NCI-H1048 (cell line): ENCODE measurements around the gene AHCYL2.
"Not testable (repeated sequence)": the region's sequence is repeated elsewhere in the genome, so short reads cannot be mapped to it uniquely, and the experiment has no call there.

Experiments used
- DNase-seq: peaks from one replicate; lab custom pipeline; 2025; lab: John Stamatoyannopoulos, UW

AHCYL2 gene

DNA sequence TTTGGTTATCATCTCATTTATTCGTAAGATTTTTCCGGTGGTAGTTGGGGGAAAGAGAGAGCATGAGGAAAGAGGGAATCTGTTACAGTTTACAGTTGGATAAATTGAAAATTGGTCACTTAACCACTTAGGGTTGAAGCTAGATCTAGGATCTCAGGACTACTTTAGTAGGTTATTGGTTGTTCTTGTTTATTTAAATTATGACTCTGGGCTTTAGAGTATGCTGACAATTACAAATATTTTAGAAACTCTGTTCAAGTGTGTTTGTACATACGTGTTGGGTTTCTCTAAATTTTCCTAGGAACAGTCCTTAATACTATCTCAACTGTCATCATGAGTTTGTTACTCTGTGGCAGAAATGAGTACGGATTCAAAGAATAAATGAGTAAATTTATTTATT lies 160.8 kb downstream of the AHCYL2 start:
- DNase-seq, result no peak

DNA sequence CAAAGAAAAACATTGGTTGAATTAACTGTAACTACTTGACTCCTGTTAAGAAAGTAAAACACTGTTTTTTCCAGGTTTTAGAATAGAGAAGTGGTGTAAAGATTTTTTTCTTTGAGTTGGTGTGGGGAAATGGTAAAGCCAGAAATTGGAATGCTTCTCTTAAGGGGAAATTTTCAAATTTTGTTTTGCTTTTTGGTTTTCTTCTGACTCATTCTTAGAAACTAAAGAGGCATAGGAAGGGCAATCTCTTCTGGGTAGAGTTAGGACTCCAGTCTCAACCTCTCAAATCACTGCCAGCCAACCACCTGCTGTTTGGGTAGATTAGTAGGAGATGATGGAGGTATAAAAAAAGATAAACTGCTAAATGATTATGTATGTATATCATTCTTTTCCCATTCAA lies 161.7 kb downstream of the AHCYL2 start:
- no peak for DNase-seq

DNA sequence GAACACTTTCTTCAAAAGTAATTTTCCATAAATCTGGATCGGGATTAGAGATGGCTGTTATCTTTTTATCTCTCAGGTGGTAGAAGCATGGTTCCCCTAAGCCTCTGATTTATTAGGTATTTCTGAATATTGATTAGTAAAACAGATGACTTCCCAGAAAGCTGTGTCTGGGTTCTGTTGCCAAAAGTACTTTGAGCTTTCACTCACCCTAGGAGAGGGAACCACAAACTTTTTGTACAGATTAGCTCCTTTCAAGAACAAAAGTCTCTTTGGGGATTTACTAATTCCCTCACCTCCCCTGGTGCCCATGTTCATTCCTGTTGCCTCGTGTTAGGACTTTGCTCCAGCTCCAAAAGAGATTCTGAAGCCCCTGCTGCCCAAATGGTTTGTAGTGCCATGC lies 162.7 kb downstream of the AHCYL2 start:
- DNase-seq, result no peak

DNA sequence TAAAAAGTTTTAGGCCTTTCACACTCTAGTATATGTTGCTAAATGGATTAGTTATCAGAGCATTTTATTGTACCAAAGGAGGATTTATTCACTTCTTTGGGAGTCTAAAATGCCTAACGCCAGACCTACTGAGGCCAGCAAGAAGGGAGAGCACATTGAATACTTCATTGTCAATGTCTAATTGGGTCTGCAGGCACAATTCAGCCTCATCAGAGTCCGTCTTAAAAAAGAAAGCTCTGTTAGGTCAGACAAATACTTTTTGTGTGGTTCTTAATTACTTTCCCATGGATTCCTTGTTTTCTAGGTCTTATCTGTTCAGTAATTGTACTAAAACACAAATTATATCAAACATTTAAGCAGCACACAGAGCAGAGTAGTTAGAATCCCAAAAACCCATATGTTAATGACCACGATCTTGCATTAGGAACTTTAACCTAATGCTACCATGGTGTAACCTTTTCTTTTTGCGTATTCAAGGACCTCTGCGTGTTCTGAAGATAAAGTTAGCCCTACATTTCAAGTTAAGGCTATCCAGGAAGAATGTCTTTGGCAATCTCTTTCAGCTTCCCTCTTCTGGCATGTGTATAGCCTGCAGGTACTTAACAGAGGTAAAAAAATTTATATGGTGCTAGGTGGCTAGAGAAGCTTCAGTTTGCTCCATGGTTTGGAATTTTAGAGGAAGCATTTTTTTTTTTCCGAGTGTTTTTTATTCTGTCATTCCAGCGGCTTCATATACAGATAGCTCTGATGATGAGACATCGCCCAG lies 163.7 kb downstream of the AHCYL2 start:
- no peak for DNase-seq

DNA sequence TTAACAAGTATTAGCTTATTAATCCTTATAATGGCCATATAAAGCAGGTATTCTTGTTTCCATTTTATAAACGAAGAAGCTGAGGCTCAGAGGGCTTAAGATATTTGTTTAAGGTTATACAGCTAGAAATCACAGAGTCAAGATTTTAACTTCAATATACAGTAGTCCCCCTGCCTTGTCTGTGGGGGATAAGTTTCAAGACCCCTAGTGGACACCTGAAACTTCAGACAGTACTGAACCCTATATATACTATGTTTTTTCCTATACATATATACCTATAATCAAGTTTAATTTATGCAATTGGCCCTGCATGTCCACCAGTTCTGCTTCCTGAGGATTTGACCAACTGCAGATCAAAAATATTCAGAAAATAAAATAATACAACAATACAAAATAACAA lies 165.0 kb downstream of the AHCYL2 start:
- no peak for DNase-seq

DNA sequence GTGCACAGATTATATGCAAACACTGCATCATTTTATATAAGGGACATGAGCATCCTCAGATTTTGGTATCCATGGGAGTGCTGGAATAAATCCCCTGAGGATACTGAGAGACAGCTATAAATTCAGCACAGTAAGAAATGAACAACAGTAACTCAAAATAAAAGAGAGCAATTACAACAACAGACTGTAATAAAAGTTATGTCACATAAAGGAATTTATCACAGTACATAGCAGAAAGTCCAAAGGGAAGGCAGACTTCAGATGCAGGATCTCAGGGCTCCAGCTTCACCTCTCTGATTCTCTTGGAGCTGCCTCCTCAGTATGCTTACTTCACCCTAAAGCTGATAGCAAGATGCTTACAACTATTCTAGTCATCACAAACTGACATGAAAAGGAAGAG lies 165.5 kb downstream of the AHCYL2 start:
- DNase-seq, result no peak

DNA sequence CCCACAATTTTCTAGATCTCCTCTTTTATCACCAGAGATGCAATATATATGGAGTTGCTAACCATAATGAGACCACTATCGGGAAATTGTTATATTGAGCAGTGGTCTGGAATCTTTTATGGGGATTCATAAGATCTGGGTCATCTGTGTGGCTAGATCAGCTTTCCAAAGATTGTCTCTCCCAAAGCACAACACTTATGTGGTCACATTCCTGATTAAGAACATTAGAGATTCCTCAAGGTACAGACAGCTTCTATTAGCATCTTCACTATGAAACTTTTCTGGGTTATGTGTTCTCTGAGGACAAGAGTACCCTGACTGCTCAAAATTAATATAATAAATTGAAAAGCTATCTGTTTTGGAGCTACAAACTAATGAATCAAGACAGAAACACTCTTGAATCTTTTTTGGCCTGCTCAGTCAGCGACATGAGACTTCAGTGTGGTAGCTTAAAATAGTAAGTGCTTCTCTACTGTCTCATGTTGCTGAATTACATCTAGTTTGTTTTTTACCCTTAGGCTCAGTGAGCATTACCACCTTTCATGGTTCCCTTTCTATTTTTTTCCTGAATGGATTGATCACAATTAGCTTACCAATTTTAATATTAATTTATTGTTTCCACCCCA lies 166.8 kb downstream of the AHCYL2 start:
- no peak for DNase-seq

DNA sequence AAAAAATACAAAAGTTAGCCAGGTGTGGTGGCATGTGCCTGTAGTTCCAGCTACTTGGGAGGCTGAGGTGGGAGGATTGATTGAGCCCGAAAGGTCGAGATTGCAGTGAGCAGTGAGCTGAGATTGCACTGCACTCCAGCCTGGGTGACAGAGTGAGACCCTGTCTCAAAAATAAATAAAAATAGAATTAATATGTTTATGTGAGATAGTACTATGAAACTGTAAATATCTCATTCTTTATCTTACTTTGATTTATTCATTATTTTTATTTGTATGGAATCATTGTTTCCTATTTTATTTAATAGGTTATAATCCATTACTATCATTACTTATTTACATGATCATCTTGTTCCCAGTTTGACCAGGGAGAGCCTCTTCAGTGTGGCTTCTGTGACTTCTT lies 168.4 kb downstream of the AHCYL2 start:
- DNase-seq, result no peak

DNA sequence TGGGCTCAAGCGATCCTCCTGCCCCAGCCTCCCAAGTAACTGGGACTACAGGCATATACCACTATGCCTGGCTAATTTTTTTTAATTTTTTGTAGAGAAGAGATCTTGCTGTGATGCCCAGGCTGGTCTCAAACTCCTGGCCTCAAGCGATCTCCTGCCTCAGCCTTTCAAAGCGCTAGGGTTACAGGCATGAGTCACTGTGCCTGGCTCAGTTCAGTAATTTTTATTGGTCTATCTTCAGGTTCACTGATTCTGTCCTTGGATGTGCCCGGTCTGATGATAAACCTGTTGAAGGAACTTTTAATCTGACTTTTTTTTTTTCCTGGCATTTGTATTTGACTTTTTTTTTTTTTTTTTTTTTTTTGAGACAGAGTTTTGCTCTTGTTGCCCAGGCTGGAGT lies 169.3 kb downstream of the AHCYL2 start:
- no peak for DNase-seq

DNA sequence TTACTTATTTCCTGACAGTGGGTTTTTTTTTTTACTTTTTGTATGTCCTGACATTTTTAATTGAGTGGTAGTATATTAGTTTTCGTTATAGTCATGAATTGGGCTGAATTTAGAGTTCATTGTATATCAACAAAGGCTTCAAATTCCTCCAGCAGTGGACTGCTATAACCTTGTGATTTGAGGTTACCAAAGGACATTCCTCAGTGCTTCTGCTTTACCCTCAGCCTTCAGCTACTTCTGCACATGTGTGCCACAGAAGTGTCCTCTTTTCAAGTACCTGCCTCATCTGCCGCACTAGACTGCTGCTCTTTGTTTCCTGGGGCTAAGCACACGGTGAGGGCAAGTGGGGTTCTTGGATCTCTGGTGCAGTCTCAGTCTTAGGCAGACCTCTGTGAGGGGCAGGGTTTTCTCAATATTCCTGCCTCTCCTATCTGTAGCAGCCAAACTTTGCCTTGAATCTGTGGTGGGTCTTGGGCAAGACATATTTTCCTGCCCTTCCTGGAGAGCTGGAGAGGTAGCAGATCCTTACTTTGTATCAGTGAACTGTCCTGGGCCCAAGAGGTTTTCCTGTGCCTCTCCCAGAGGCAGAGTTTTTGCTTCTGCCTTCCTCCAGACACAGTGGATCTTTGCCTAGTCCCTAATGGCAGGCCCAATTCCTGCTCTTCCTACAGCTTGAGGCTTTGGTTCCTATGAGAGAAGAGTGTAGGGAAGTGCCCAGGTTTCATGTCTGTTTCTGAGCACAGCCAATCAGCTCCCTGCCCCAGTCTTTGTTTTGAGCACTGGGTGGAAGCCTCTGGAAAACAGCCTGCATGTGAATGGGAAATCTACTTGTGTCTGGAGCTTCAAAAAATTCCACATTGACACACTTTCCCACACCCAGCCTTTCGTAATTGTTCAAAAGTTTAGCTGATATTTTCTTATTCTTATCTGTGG lies 170.4 kb downstream of the AHCYL2 start:
- no peak for DNase-seq

DNA sequence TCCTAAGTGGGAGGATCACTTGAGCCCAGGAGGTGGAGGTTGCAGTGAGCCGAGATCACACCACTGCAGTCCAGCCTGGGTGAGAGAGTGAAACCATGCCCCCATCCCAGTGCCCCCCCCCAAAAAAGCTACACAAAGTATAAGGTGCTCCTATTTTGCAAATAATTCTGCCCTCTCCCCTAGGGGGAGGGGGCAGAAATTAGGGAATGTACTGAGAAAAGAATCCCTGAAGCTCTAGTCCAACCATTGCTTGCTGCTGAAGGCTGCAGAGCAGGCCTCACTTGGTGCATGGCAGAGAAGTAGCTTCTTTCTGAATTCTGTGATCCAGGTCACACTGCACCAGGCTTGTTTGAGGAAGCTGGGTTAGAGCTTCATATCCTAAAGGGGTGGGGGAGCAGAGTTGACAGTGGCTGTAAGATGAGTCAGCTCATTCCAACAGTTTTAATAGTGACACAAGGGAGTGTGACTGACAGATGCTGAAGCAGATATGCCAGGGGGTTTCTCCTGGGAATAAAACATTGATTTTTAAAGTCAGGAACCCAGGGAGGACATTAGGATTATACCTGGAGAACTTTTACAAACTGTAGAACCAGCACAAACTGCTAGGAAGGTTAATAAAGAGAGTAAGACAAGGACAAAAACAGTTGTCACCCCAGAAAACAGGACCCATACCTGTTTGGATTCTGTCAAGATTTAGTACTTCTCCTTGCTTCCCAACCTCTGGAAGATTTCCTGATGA lies 176.6 kb downstream of the AHCYL2 start:
- DNase-seq, result no peak

DNA sequence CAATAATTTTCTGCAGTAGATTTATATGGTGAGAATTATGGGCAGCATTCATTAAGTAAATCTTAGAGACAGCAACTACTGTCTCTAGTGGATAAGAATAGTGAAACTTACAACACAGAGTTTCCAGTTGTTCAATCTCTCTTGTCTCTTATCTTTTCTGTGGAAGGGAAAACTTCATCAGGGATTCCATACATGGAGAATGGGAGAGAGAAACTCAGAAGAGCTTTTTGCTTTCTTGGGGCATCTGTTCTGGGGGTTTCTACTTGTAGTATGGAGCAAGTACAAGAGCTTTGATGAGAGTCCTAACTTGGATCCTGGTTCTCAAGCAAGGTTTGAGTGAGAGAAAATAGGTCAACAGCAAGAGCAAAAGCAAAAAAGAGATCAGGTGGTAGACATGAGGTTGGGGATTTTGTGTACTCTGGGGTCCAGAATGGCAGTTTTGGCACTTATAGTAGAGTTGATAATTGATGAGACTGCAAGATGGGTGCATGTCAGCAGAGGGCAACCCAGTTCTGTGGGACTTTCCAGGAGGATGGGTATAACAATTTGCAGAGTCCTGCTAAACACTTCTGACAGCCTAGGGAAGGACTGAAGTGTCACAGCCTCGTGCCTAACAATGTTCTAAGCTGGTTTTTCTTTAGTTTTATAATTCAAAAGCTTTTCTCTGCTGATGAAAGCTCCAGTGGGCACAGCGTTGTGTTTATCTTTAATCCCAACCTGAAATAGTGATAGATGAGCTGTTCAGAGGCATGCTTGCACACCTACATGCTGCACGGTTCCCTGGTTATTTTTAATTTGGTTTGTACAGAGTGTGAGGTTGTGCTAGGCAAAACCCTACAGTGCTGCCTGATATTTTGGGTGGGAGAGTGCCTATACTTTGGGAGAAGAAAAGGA lies 177.4 kb downstream of the AHCYL2 start:
- no peak for DNase-seq

DNA sequence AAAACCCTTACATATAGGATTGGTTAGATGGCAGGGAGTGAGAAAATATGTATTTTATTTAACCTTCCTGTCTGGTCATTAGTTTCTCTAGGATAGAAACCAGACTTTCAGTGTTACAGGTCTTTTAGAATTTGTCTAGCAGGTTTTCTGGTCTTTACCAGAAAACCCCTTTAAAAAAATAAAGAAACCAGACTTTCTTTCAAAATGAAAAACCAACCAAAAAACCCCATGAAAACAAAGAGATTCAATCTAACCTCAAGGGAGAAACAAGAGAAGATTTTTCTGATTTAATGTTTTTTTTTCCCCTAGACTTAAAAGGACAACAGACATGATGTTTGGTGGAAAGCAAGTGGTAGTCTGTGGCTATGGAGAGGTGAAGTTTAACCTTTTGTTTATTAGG lies 180.7 kb downstream of the AHCYL2 start:
- DNase-seq, result no peak

DNA sequence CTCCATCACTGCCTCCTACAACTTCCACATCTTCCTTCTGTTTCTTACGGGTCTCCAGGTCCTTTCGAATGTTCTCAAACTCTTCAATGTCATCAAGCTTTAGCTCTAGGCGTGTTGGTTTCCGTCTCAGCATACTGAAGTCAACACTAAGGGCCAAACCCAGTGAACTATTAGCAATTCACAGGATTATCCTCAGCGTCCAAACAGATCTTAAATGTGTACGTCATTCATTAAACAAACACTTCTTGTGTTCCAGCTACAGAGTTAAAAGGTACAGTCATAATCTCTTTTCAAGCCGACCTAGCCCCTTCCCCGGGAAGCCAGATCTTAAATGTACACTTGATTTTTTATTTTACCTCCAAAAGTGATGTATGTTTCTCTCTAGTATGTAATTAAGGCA lies 185.4 kb downstream of the AHCYL2 start:
- not testable (repeated sequence) for DNase-seq

DNA sequence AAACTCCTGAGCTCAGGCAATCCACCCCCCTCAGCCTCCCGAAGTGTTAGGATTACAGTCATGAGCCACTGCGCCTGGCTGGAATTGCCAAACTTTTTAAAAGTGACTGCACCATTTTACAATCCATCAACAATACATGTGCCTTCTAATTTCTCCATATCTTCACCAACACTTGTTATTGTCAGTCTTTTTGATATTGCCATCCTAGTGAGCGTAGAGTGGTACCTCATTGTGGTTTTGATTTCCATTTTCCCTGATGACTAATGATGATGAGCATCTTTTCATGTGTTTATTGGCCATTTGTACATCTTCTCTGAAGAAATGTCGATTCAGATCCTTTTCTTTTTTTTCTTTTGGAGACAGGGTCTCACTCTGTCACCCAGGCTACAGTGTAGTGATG lies 187.7 kb downstream of the AHCYL2 start:
- no peak for DNase-seq

DNA sequence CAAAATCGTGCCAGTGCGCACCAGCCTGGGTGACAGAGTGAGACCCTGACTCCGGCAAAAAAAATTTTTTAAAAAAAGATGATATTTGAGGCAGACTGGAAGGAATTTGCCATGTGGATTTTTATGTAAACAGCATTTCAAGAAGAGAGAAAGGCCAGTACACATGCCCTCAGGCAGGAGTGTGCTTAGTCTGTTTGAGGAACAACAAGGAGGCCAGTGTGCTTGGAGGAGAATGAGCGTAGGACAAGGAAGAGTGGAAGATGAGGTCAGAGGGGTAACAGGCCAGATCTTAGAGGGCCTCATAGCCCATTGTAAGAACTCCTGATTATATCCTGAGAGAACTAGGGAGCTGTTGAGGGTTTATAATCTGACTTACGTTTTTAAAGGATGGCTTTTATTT lies 192.2 kb downstream of the AHCYL2 start:
- DNase-seq, result no peak

DNA sequence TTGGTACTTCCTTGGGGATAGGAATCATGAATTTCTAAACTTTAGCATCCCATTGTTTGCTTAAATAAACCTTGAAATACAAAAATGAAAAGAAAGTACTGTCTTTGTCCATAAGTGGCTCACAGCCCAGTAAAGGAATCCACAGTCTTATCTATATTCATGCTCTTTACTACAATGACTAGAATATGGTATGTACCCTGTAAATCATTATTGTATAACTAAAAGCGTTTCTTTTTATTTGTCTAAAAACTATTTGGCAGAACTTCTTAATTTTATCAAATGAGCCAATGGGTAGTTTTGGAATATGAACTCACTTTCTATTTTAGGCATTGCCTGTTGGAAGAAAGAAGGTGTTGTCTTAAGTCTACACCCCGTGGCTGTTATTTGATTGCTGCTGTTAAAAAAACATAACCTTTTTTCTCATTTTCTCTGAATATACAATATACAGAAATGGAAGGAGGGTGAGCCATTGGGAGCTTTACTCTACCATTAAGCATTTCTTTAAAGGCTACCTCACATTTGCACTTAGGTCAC lies 197.0 kb downstream of the AHCYL2 start:
- DNase-seq, result no peak

DNA sequence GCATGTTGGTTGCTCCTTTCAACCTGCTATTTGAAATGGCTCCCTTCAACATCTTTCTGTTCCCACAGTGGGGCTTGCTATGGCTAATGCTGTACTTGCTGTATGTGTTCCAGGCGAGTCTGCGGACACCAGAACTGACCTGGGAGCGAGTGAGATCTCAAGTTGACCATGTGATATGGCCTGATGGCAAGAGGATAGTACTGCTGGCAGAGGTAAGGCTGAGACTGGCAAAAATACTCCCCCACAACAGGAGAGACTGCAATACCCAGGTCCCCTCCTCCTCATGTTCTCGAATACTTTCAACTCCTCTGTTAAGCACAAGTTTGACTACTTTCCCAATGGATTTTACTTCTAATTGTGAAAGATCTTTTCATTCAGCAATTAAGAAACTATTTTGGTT lies 197.9 kb downstream of the AHCYL2 start:
- DNase-seq, result no peak

DNA sequence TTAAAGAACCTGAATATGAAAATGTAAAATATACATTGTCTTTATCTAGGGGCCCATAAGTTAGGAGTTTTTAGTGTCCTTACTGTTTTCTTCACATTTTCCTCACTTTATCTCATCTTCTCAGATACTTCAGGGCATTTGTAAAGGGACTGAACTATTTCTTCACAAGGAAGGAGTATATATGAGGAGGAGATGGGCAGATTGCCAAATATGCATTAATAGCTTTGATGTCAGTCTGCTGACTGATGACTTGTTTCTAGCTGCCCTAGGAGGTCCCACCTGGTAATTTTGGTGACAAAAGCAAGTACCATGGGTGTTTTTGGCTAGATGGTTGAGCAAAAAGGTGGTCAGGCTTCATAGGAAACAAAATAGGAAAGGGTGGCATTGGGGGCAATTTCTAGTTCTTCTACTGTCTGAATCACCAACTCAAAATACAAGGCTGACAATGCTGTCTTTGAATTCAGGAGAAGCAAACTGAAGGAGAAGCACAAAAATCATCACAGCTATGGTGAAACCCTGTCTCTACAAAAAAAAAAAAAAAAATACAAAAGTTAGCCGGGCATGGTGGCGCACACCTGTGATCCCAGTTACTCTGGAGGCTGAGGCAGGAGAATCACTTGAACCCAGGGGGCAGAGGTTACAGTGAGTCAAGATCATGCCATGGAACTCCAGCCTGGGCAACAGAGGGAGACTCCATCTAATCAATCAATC lies 199.0 kb downstream of the AHCYL2 start:
- no peak for DNase-seq

DNA sequence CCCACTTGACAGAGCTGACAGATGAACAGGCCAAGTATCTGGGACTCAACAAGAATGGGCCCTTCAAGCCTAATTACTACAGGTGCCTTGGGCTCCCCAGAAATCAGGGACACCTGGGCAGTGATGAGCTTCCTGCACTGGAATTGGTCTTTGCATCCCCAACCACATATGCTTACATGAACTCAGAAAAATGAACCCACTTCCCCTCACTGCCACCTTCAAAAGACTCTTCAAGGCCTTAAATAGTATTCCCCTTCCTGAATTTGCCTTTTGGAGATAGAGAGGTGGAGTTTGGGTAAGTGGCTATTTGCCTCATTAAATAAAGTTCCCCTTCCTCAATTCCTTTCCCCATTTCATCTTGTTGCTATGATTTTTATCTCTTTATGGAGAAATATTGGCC lies 201.7 kb downstream of the AHCYL2 start:
- DNase-seq, result no peak
